K562 (cell line): ENCODE results near the gene FOXL3. TPM values are rescaled to one million over a fixed set of nuclear protein-coding genes. Genes with fewer than 3 reads are reported as not detected.

Experiments used
- ATF6 ChIP-seq: sonication (generic); formaldehyde crosslinking; IDR thresholded peaks from 2 replicates; pipeline ENCODE4 v1.4.0; 2020; ENCODE audit warnings: mild to moderate bottlenecking, missing genetic modification reagents
- TFE3 ChIP-seq: fragments of 450-650 bp; formaldehyde crosslinking; IDR thresholded peaks from 2 replicates; pipeline ENCODE4 v1.4.0; 2020; ENCODE audit warnings: mild to moderate bottlenecking, mixed read lengths
- UBTF ChIP-seq, 2 experiments: IDR thresholded peaks; 2 replicates each; pipeline ENCODE4 v1.6.1; 2012; ENCODE audit warnings: improper control_type of control experiment in 2 of 2, low read depth in 2 of 2, low read length in 2 of 2, borderline replicate concordance in 1 of 2
- ZBTB1 ChIP-seq: sonication (generic); formaldehyde crosslinking; IDR thresholded peaks from 2 replicates; pipeline ENCODE4 v1.8.1; 2023; ENCODE audit warnings: missing genetic modification reagents, low read depth, mild to moderate bottlenecking, borderline replicate concordance
- polyA plus RNA-seq, 8 experiments: library from polyadenylated mRNA; depleted of rRNA in 4 of 8; stranded (reverse) in 5 of 8; unstranded in 3 of 8; fragments of >200 nt; fragmentation: Nextera tagmentation in 2 of 8; fragmentation: Illumina TruSeq in 1 of 8; extraction: Ambion mirVana in 2 of 8; extraction: Trizol in 1 of 8; gene quantifications; 2 replicates each; pipeline versions ENCODE4 v1.2.1 to v1.2.3, GENCODE V29; 2011 to 2014; ENCODE audit warnings: inconsistent platforms in 1 of 8, missing spikeins in 1 of 8
- total RNA-seq, 7 experiments: library from RNA; depleted of rRNA in 6 of 7; stranded (reverse); fragments of >200 nt in 6 of 7; fragmentation: Illumina TruSeq in 2 of 7; extraction: Trizol in 2 of 7; gene quantifications; 2 replicates each; pipeline versions ENCODE4 v1.2.1 to v1.2.3, GENCODE V29; 2011 to 2021; ENCODE audit warnings: low replicate concordance in 1 of 7
- TF ChIP-seq, protein P1 (sequence below): fragments of 450-650 bp; formaldehyde crosslinking; IDR thresholded peaks from 2 replicates; pipeline ENCODE4 v1.4.0; 2020; ENCODE audit warnings: mild to moderate bottlenecking, moderate library complexity
- TF ChIP-seq, protein P2 (sequence below): fragments of 250-450 bp; sonication (Bioruptor Pico); IDR thresholded peaks from 2 replicates; pipeline ENCODE4 v1.4.0; 2020; ENCODE audit warnings: mild to moderate bottlenecking, moderate library complexity

The FOXL3 gene
- total and polyA plus RNA-seq, 9 of the 15 experiments (the other 6 are each of a cell fraction or from before 2014, with no cell fraction given), result not detected

DNA sequence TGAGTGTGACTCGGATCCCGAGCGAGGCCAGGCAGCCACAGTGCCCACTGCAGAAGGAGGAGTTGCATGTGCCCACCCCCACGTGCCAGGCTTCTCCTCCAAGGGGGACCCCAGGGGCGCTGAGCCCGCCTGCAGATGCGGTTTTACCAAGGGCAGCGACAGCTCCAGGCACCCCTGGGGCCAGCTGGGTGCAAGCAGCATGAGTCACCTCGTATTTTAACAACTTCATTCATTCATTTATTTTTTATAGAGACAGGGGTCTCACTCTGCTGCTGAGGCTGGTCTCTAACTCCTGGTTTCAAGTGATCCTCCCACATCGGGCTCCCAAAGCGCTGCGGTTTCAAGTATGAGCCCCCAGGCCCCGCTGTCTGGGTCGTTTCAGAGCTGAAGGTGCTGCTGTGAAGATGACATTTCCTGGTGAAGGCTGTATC lies 1.3 kb upstream of the FOXL3 start (continued):
- no peak for TF ChIP-seq UBTF (IDR thresholded peaks at IDR 0.05; ENCODE audit: borderline replicate concordance in 1 of 2, low read depth in 2 of 2, low read length in 2 of 2)
- no peak for TF ChIP-seq ZBTB1 (CRISPR knock-in tag)
- TF ChIP-seq ATF6 (CRISPR knock-in tag), result no peak
- TF ChIP-seq, protein P1, sequence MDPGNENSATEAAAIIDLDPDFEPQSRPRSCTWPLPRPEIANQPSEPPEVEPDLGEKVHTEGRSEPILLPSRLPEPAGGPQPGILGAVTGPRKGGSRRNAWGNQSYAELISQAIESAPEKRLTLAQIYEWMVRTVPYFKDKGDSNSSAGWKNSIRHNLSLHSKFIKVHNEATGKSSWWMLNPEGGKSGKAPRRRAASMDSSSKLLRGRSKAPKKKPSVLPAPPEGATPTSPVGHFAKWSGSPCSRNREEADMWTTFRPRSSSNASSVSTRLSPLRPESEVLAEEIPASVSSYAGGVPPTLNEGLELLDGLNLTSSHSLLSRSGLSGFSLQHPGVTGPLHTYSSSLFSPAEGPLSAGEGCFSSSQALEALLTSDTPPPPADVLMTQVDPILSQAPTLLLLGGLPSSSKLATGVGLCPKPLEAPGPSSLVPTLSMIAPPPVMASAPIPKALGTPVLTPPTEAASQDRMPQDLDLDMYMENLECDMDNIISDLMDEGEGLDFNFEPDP, result no peak
- TF ChIP-seq, protein P2, sequence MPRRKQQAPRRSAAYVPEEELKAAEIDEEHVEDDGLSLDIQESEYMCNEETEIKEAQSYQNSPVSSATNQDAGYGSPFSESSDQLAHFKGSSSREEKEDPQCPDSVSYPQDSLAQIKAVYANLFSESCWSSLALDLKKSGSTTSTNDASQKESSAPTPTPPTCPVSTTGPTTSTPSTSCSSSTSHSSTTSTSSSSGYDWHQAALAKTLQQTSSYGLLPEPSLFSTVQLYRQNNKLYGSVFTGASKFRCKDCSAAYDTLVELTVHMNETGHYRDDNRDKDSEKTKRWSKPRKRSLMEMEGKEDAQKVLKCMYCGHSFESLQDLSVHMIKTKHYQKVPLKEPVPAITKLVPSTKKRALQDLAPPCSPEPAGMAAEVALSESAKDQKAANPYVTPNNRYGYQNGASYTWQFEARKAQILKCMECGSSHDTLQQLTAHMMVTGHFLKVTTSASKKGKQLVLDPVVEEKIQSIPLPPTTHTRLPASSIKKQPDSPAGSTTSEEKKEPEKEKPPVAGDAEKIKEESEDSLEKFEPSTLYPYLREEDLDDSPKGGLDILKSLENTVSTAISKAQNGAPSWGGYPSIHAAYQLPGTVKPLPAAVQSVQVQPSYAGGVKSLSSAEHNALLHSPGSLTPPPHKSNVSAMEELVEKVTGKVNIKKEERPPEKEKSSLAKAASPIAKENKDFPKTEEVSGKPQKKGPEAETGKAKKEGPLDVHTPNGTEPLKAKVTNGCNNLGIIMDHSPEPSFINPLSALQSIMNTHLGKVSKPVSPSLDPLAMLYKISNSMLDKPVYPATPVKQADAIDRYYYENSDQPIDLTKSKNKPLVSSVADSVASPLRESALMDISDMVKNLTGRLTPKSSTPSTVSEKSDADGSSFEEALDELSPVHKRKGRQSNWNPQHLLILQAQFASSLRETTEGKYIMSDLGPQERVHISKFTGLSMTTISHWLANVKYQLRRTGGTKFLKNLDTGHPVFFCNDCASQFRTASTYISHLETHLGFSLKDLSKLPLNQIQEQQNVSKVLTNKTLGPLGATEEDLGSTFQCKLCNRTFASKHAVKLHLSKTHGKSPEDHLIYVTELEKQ, result no peak
- no peak for TF ChIP-seq TFE3
